HL-60 (cell line): Measurements from ENCODE around the gene CERS6.

Experiments used
- POLR2AphosphoS5 ChIP-seq: IDR thresholded peaks from 2 replicates; pipeline ENCODE4 v1.6.1; 2012; ENCODE audit warnings: low read depth
- SPI1 ChIP-seq: IDR thresholded peaks from 2 replicates; pipeline ENCODE4 v1.6.1; 2012; ENCODE audit warnings: low read depth, mild to moderate bottlenecking, borderline replicate concordance
- TF ChIP-seq, protein P1 (sequence below): IDR thresholded peaks from one replicate; pipeline ENCODE4 v1.5.1; 2011; ENCODE audit warnings: low read length, control low read depth, inconsistent platforms; ENCODE audit not compliant: insufficient read depth
- TF ChIP-seq, protein P2 (sequence below): IDR thresholded peaks from 2 replicates; pipeline ENCODE4 v1.6.1; 2012; ENCODE audit warnings: low read depth; ENCODE audit not compliant: insufficient replicate concordance

DNA sequence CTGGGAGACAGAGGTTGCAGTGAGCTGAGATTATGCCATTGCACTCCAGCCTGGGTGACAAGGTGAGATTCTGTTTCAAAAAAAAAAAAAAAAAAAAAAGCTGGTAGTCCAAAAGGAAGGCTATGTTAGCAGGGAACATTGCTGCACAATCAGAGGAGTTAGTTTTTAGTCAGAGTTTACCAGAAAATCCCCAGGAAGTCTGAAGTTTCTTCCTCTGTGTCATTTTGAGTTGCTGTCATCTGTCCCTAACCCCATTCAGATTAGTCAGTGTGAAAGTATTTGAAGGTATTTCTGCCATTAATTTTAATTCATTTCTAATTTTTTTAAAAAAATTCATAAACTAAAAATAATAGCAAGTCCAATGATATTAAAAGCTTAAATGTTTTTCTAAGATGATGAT is 33.5 kb upstream of the CERS6 start:
- TF ChIP-seq, protein P1, sequence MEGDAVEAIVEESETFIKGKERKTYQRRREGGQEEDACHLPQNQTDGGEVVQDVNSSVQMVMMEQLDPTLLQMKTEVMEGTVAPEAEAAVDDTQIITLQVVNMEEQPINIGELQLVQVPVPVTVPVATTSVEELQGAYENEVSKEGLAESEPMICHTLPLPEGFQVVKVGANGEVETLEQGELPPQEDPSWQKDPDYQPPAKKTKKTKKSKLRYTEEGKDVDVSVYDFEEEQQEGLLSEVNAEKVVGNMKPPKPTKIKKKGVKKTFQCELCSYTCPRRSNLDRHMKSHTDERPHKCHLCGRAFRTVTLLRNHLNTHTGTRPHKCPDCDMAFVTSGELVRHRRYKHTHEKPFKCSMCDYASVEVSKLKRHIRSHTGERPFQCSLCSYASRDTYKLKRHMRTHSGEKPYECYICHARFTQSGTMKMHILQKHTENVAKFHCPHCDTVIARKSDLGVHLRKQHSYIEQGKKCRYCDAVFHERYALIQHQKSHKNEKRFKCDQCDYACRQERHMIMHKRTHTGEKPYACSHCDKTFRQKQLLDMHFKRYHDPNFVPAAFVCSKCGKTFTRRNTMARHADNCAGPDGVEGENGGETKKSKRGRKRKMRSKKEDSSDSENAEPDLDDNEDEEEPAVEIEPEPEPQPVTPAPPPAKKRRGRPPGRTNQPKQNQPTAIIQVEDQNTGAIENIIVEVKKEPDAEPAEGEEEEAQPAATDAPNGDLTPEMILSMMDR, result no peak
- TF ChIP-seq SPI1 (no peak), POLR2AphosphoS5 (no peak)
- TF ChIP-seq, protein P2, sequence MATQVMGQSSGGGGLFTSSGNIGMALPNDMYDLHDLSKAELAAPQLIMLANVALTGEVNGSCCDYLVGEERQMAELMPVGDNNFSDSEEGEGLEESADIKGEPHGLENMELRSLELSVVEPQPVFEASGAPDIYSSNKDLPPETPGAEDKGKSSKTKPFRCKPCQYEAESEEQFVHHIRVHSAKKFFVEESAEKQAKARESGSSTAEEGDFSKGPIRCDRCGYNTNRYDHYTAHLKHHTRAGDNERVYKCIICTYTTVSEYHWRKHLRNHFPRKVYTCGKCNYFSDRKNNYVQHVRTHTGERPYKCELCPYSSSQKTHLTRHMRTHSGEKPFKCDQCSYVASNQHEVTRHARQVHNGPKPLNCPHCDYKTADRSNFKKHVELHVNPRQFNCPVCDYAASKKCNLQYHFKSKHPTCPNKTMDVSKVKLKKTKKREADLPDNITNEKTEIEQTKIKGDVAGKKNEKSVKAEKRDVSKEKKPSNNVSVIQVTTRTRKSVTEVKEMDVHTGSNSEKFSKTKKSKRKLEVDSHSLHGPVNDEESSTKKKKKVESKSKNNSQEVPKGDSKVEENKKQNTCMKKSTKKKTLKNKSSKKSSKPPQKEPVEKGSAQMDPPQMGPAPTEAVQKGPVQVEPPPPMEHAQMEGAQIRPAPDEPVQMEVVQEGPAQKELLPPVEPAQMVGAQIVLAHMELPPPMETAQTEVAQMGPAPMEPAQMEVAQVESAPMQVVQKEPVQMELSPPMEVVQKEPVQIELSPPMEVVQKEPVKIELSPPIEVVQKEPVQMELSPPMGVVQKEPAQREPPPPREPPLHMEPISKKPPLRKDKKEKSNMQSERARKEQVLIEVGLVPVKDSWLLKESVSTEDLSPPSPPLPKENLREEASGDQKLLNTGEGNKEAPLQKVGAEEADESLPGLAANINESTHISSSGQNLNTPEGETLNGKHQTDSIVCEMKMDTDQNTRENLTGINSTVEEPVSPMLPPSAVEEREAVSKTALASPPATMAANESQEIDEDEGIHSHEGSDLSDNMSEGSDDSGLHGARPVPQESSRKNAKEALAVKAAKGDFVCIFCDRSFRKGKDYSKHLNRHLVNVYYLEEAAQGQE, result no peak
